GM10266 (cell line): ENCODE data around the gene SAMD4A.

Experiments
- DNase-seq: peaks from one replicate; pipeline ENCODE4 v3.0.0; 2012; ENCODE audit errors: extremely low spot score
- CTCF ChIP-seq: IDR thresholded peaks from 2 replicates; pipeline ENCODE4 v1.5.1; 2012; ENCODE audit warnings: mild to moderate bottlenecking, low read depth; ENCODE audit not compliant: control insufficient read depth, insufficient read depth; ENCODE audit errors: missing control alignments

SAMD4A gene

GRCh38 chr14:54535126-54535525, 31.8 kb upstream of the SAMD4A start:
- DNase-seq, result no peak
- no peak for TF ChIP-seq CTCF

- no peak for TF ChIP-seq CTCF
- DNase-seq, result no peak
Observed at GRCh38 chr14:54535646-54536045, 31.3 kb upstream of the SAMD4A start.

- TF ChIP-seq CTCF, result no peak
- no peak for DNase-seq
Observed at GRCh38 chr14:54537651-54538050, 29.3 kb upstream of the SAMD4A start.

- no peak for TF ChIP-seq CTCF
- DNase-seq, result no peak
Observed at GRCh38 chr14:54538055-54538454, 28.9 kb upstream of the SAMD4A start.

GRCh38 chr14:54547583-54547982, 19.3 kb upstream of the SAMD4A start:
- DNase-seq, result no peak

GRCh38 chr14:54548491-54548890, 18.4 kb upstream of the SAMD4A start:
- no peak for DNase-seq
- TF ChIP-seq CTCF, result no peak

More at GRCh38 chr14:54547583-54547982, 19.3 kb upstream of the SAMD4A start:
- TF ChIP-seq CTCF, result no peak

- DNase-seq, result no peak
Observed at GRCh38 chr14:54549862-54550261, 17.1 kb upstream of the SAMD4A start.

More at GRCh38 chr14:54549862-54550261, 17.1 kb upstream of the SAMD4A start:
- no peak for TF ChIP-seq CTCF
